Measurements from ENCODE around the gene DEPDC4.

Gene DEPDC4

DNA sequence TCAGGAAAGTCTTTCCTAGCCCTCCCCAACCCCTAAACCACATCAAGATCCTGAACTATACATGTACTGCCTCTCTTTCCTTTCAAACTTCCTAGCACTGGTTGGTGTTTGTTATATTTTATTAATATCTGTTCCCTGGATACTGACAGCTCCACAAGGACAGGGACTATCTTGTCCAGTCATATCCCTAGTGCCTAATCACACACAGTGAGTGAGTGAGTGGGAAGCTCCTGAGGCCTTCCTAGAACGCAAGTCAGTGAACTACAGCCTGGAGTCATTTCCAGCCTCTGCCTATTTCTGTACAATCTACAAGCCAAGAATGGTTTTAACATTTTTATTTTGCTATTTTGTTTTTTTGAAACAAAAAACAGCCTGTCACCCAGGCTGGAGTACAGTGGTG, 73.8 kb downstream of the DEPDC4 start:
- H3K36me3 ChIP-seq = no peaks in the 10 kb centered on the region
- no peaks in the 10 kb centered on the region for H3K27me3 ChIP-seq
- TF ChIP-seq, protein P1, sequence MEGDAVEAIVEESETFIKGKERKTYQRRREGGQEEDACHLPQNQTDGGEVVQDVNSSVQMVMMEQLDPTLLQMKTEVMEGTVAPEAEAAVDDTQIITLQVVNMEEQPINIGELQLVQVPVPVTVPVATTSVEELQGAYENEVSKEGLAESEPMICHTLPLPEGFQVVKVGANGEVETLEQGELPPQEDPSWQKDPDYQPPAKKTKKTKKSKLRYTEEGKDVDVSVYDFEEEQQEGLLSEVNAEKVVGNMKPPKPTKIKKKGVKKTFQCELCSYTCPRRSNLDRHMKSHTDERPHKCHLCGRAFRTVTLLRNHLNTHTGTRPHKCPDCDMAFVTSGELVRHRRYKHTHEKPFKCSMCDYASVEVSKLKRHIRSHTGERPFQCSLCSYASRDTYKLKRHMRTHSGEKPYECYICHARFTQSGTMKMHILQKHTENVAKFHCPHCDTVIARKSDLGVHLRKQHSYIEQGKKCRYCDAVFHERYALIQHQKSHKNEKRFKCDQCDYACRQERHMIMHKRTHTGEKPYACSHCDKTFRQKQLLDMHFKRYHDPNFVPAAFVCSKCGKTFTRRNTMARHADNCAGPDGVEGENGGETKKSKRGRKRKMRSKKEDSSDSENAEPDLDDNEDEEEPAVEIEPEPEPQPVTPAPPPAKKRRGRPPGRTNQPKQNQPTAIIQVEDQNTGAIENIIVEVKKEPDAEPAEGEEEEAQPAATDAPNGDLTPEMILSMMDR (IDR thresholded peaks at IDR 0.05; ENCODE audit: low read depth, low read length) = no peak
- no peak for DNase-seq
- H3K9me3 ChIP-seq = no peaks in the 10 kb centered on the region
- no peaks in the 10 kb centered on the region for H3K4me1 ChIP-seq
- no peak overlapping the region for H3K4me3 ChIP-seq (ENCODE audit: low read depth, low read length)
